ENCODE data around the gene TNFRSF12A.

DNA sequence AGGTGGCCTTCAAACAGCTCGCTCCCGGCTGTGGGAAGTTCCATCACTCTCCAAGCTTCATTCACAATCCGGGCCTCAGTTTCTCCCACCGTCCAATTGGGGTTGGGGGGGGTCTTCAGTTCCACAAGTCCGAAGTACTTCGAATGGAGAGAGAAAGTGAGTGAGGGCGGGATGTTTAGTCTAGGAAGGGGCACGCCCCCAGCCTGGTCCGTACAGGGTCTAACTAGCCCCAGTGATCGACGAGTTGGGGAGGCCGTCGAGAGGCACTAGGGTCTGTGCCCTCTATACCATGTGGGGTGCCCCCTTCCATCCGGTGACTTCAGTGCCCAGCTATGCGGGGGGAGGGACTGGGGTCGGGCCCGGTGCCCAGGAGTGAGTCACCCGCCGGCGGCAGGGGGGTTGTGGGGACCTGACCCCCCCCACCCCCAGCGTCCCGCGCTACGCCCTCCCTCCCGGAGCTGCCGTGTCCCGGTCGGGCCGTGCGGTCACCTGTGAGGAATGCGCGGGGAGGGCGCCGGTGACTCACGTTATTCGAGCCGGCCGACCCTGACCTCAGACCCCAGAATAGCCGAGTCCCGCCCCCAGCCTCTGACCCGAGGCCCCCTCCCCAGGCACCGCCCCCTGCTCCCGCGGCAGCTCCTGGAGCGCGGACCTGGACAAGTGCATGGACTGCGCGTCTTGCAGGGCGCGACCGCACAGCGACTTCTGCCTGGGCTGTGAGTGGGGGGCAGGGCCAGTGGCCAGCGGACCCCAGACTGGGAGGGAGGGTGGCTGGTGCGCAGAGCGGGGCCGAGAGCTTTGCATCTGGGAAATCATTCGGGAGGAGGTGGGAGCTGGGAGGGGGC, 658 bp downstream of the TNFRSF12A start:
- TF ChIP-seq POLR2A (IDR thresholded peaks at IDR 0.05; ENCODE audit: low read length): peak; percentile 45
- TF ChIP-seq GATA1 (IDR thresholded peaks at IDR 0.05; ENCODE audit: low read depth, low read length): no peak
